PFSK-1 (cell line): ENCODE results near the gene DTD1.

ENCODE experiments used
- FOXP2 ChIP-seq: optimal IDR thresholded peaks from 2 replicates; pipeline ENCODE3; 2011; ENCODE audit warnings: borderline replicate concordance, control low read depth, inconsistent platforms; ENCODE audit not compliant: insufficient read depth; ENCODE audit errors: extremely low read length, extremely low read depth
- POLR2AphosphoS5 ChIP-seq: IDR thresholded peaks from 2 replicates; pipeline ENCODE4 v1.6.1; 2012; ENCODE audit warnings: low read depth, mild to moderate bottlenecking, control low read depth, low read length, moderate library complexity
- REST ChIP-seq, 2 experiments: IDR thresholded peaks; 2 replicates each; pipeline versions ENCODE4 v1.6.1 to v1.8.0; 2011 to 2012; ENCODE audit warnings: low read depth in 2 of 2, low read length in 2 of 2, control low read depth in 1 of 2, inconsistent platforms in 1 of 2, mild to moderate bottlenecking in 1 of 2, moderate library complexity in 1 of 2; ENCODE audit not compliant: insufficient read depth in 1 of 2
- SIN3A ChIP-seq: IDR thresholded peaks from 2 replicates; pipeline ENCODE4 v1.6.1; 2012; ENCODE audit warnings: mild to moderate bottlenecking, low read length, moderate library complexity, borderline replicate concordance; ENCODE audit not compliant: insufficient read depth
- TAF1 ChIP-seq: IDR thresholded peaks from 2 replicates; pipeline ENCODE4 v1.6.1; 2012; ENCODE audit warnings: low read length, control low read depth, borderline replicate concordance; ENCODE audit not compliant: insufficient read depth

Gene DTD1

DNA sequence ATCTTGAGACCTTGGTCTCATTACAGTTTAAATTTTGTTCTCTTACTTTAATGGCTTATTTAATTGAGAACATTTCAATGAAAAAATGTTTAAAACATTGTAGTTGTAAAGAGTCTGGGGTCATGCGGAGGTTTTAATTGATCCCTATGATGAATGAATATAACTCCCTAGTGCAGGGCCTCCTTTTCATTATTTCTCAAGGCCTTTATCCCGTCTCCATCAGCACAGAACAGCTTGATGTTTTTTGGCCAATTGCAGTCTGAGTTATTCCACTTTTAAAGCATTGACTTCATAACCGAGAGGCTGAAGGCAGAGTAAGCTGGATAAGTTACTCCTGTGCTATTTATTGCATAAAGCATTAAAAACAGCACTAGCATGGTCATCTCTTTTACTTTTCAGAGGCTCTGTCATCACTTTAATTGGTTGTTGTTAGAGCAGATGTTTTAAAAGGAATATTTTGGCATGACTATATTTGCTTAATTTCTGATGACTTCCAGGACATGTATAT lies 83.4 kb downstream of the DTD1 start:
- TF ChIP-seq REST (IDR thresholded peaks at IDR 0.05; ENCODE audit: insufficient read depth in 1 of 2, low read depth in 2 of 2, low read length in 2 of 2) = no peak
- TF ChIP-seq FOXP2 = no peak
- no peak for TF ChIP-seq POLR2AphosphoS5
- no peak for TF ChIP-seq SIN3A
- TF ChIP-seq TAF1 = no peak

DNA sequence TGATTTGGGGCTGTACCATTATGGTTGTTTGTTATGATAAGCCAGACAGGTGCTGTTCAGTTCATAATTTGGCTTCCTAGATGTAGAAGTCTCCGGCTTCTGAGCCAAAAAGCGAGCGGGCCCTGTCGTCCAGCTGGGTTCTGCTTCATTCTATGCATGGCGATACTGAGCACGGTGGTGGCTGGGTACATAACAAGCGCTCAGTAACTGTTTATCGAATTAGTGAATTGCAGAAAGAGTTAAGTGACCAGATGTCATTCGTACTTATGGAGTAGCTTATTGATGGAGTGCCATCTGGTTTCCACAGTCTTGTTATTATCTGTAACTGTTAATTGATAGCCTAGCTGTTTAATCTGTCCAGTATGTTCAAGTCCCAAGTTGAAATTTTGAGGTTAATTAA lies 85.0 kb downstream of the DTD1 start:
- TF ChIP-seq SIN3A (no peak), POLR2AphosphoS5 (no peak), FOXP2 (no peak), REST (IDR thresholded peaks at IDR 0.05; ENCODE audit: insufficient read depth in 1 of 2, low read depth in 2 of 2, low read length in 2 of 2) (no peak), TAF1 (no peak)

GRCh38 chr20:18676396-18676795 lies 88.5 kb downstream of the DTD1 start:
- TF ChIP-seq REST (IDR thresholded peaks at IDR 0.05; ENCODE audit: insufficient read depth in 1 of 2, low read depth in 2 of 2, low read length in 2 of 2) = no peak
- no peak for TF ChIP-seq POLR2AphosphoS5
- no peak for TF ChIP-seq FOXP2
- no peak for TF ChIP-seq SIN3A
- no peak for TF ChIP-seq TAF1

DNA sequence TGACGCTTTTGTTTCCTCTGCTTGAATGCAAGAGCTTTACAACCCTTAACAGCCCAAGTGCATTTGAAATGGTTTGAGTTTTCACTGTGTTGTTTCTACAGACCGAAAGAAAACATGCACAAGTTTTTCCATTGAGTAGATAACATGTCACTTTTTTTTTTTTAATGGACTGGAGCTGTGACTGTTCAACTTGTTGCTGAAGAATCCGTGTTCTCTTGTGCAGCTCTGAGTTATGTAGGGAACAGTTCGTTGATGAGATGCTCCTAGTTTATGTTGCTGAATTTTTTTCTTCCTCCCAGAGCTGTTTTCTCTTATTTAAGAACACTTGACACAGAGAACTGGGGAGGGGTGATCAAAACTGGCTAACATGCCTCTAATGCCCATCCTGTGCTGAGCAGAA lies 89.3 kb downstream of the DTD1 start:
- TF ChIP-seq POLR2AphosphoS5 (no peak), REST (IDR thresholded peaks at IDR 0.05; ENCODE audit: insufficient read depth in 1 of 2, low read depth in 2 of 2, low read length in 2 of 2) (no peak), FOXP2 (no peak), TAF1 (no peak), SIN3A (no peak)
